Inflammatory macrophage treated with lipopolysaccharide for 4 hours (primary cell): Measurements from ENCODE around the gene FGF19.
A peak's percentile ranks its signal among the peaks of the same experiment; 100 is the strongest.

ENCODE experiments used
- DNase-seq: peaks from one replicate; pipeline ENCODE4 v3.0.0-alpha.2; 2020

The FGF19 gene

DNA sequence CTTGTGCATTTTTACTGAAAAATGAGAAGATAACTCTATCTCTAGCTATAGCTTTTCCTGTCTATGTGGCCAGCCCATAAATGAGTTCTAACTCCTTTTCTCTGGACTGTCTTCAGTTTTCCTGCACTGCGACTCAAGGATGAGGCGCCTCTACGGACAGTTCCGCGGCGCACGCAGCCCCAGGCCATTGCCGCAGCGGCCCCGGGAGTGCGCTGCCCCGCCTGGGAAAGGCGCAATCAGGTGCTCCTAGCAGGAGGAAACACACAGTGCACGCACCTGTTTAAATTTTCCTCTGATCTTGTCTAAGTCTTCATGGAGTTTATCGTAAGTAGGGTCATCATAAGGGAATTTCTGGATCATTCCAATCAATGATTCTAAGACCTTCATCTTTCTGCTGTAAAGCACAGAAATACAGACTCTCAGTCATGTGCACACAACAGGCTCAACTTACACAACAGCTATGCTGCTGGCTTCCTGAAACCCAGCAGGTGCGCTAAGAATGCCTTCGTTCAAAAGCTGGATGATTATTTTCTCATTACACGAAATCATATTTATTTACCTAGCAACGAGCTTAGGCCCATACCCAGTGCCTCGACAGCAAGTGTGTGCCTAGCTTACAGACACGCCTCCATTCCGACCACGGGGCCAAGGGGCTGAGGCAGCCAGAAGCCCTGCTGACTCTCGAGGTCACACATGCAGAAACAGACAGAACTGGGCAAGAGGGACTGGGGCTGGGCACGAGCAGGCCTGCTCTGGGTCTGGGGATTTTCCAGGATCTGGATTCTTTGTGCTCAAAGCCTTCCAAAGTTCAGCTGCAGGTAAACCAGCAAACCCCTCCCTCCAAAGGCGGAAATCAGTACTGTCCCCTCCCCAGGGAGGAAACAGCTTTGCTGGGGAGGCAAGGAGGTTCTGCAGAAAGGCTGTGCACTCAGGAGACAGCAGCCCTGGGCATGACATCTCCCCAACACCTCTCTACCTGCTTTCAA lies 35.9 kb downstream of the FGF19 start:
- no peak for DNase-seq

- no peak for DNase-seq
Measured at GRCh38 chr11:69666752-69667536, 36.9 kb downstream of the FGF19 start.

- DNase-seq = no peak
Measured at GRCh38 chr11:69666261-69666660, 37.6 kb downstream of the FGF19 start.

- no peak for DNase-seq
Measured at GRCh38 chr11:69665669-69666068, 38.2 kb downstream of the FGF19 start.

- no peak for DNase-seq
Measured at GRCh38 chr11:69664901-69665300, 38.9 kb downstream of the FGF19 start.

GRCh38 chr11:69664103-69664775 lies 39.6 kb downstream of the FGF19 start:
- DNase-seq = no peak

- DNase-seq = no peak
Measured at GRCh38 chr11:69663326-69663725, 40.5 kb downstream of the FGF19 start.

DNA sequence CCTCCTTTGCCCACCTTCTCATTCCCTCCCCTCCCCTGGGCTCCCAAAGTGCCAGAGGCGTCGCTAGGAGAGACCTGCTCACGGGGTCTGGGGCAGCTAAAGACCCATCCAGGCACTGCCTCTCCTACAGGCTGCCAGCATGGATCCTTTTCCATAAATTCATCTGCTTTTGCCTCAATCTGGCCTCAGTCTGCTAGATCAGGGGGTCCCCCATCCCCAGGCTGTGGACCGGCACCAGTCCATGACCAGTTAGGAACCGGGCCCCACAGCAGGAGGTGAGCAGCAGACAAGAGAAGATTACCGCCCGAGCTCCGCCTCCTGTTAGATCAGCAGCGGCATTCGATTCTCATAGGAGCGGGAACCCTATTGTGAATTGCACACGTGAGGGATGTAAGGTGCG lies 41.0 kb downstream of the FGF19 start:
- no peak for DNase-seq

DNA sequence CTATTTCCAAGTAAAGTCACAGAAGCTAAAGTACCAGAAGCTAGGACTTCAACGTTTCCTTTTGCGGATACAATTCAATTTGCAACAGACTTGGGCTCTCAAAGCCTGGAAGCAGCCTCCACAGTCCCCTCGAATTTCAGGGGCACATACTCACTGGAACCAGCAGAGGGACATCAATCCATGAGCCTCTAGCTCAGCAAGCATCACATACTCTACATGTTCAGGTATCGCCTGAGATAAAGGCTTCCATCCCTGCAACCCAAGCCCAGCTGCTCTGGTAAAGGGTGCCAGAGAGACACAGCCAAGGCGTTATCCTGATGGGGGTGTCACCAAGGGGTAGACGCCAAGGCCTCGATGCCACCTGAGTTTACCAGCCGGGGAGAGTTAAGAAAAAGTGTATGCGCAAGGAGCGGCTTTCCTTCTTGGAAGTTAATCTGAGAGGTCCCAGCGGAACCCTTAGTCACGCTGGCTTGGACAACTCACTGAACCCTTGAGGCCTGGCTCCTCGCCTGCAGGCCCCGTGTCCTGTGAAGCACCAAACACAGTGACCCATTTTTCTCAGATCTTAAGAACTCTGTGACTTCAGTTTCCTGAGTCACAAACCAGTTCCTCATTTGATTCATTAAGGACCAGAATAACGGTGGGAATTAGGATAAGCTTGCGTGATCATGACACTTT lies 41.7 kb downstream of the FGF19 start:
- no peak for DNase-seq

GRCh38 chr11:69661413-69661715 lies 42.5 kb downstream of the FGF19 start:
- DNase-seq = no peak

GRCh38 chr11:69660001-69660500 lies 43.8 kb downstream of the FGF19 start:
- DNase-seq = no peak

DNA sequence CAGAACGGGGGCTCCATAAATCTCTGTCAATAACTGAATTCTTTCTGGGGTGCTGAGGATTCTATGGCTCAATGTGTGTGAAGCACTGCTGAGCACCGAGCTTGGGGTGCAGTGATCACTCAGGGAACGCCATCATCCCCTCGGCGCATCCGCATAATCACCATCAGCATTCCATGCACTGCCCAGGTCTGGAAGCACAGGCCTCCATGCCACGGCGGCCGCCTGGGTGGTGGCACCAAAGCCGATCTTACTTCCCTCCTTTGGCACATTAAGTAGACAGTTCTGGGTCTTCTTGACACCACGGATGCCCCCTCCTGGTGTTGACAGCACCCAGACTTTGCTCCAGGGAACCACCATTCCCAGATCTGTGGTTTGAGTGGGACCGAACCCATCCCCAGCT lies 44.2 kb downstream of the FGF19 start:
- DNase-seq = no peak

DNA sequence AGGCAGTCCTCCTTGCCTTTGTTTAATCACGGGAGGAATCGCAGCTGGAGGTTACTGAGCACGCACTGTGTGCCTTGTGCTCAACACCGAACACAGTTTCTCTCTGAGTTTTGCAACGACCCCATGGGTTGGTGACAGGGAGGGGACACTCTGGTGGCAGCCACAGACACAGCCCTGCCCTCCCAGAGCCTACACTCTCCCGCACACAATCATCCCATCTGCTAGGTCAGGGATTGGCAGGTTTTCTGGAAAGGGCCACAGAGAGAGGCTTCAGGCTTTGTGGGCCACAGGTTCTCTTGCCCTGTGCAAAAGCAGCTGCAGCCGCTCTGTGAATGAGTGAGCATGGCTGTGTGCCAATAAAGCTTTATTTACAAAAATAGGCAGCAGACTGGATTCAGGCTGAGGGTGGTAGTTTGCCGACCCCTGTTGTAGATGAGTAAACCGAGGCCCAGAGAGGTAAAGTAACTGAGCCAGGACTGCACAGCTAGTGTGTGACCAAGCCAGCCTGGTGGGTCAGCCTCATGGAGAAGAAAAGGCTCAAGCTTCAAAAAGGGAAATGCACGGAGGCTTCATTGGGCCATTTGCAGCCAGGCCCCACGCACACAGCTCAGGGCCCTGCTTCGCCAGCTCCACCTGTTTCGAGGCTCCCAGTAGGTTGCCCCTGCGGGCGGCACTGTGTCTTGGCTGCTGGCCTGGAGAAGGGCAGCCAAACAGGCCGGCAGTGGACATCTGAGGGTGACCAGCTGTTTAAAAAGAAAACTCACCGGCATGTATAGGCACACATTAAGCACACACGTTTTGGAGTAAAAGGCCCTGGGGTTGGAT lies 45.0 kb downstream of the FGF19 start:
- DNase-seq = no peak

- DNase-seq = no peak
Measured at GRCh38 chr11:69657911-69658625, 45.8 kb downstream of the FGF19 start.

DNA sequence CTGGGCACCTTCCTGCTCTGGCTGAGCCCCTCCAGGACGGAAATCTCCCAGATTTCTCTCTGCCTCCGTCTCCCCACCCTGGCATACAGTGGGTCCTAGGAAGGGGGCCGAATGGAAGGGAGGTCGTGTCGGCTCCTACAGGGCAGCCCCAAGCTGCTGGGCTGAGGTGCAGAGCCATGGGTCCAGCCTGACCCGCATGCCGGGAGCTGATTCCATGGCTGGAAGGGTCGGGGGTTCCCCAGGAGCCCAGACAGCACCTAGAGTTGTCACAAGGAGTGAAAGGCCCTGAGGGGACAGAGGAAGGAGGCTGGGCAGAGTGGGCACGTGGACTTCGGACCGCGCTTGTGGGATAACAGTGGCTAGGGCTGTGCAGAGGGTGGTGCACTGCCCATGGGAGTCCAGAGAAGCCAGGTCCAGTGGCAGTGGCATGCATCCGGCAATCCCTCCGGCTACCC lies 46.3 kb downstream of the FGF19 start:
- DNase-seq = no peak

DNA sequence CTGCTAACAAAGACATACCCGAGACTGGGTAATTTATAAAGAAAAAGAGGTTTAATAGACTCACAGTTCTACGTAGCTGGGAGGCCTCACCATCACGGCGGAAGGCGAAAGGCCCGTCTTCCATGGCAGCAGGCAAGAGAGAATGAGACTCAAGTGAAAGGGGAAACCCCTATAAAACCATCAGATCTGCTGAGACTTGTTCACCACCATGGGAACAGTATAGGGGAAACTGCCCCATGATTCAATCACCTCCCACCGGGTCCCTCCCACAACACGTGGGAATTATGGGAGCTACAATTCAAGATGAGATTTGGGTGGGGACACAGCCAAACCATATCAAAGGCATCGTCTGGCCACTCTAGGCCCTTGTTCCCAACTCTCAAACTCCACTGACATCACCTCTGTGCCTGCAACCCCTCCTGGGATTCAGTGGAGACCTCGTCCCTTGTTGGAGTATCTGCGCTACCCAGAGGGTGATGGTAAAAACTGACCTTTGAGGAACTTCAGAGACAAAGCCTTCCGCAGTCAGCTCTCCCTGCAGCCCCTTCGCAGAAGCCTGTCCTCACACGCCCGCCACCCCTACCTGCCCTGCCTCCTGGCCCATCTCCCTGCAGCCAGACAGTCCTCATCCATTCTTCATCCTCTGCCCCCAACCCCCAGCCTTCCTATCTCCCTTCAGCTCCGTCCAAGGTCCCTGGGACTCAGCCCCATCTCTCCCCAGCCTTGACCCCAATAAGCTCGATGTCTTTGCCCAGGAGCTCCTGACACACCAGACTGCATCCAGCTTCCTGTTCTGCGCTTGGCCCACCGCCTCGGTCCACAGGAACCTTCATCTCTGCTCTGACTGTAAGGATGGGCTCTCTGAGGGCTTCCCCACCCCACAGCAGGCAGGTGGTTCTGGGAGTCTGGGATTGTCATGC lies 47.0 kb downstream of the FGF19 start:
- peak; percentile 13 for DNase-seq

DNA sequence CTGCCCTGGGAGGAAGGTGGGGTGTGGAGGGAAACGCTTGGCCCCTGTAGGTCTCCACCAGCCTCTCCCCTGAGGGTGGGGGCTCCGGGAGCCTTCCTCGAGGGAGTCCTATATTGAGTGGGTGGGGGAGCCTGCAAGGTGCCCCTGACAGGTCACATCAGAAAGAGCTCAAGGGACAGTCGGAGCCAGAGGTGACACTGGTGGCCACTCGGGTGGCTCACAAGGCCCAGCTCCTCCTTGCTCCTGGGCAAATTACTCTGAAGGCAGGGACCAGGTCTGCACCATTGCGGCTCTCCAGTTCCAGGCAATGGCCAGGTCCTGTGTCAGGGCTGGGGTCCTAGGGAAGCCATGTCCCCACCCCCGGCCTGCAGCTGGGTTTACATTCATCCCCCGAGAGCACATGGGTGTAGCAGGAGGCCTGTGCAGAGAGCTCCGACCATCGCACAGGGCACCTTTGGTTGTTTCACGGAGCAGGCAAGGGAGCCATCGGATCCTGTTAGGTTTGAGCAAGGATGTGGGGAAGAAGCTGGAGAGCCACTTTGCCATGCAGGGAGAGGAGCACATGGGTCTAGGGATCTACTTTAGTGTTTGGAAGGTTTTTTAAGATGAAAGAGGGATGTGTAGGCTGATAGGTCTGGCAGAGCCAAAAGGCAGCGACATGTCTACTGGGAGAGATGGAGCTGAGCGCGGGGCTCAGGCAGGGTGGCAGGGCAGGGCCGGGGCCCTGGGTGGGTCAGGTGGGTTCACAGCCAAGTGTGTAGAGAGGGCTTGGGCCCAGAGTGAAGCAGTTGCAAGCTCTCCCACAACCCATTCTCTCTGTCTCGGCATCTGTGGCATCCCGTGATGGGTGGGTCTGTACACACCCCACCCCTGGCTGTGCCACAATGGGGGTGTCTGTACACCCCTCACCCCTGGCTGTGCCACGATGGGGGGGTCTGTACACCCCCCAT lies 48.1 kb downstream of the FGF19 start:
- no peak for DNase-seq

DNA sequence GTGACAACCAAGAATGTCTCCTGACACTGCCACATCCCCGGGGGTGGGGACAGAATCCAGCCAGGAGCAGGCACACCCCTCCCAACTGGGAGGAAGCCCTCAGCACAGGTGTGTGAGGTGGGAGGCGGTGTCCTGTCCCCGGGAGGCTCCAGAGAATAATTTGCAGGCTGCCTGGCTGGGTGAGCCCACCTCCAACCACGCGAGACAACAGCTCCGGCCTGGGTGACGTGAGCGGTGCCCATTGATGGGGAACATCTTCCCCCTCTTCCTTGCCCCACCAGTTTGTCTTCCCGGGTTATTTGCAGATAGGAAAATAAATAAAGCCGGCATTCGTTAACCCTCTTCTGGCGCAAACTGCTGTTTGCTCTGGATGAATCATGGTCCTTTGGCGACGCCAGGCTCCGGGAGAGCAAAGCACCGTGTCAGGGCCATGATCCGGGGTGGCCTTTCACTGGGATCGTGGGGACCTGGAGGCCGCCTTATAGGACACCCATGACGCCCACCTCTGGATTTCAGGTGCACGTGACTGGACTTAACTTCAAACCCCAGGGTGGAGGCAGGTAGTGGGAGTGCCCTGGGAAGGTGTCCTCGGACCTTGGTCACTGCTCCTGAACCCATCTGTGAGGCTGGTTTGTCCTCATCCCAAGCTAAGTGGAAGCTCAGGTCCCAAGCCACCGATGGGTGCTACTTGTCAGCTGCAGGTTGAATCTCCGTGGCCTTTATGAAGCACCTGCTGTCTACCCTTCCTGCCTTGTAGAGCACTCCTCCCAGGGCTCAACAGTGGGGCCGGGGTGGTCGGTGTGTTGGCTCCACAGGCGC lies 49.0 kb downstream of the FGF19 start:
- no peak for DNase-seq
